Dendritic cell treated with granulocyte-macrophage colony-stimulating factor and Interleukin-4, amounts not matched to agents 40 ng/mL and 50 ng/mL, for 4 days (primary cell): ENCODE data around the gene AOAH.
A peak's percentile ranks its signal among the peaks of the same experiment; 100 is the strongest.

Experiments
- H3K27ac Mint-ChIP-seq: one replicate; pipeline ENCODE4 v1.8.0; 2022; ENCODE audit warnings: mild to moderate bottlenecking, mixed read lengths
- H3K27me3 Mint-ChIP-seq: one replicate; pipeline ENCODE4 v1.8.0; 2022; ENCODE audit warnings: mild to moderate bottlenecking, mixed read lengths
- H3K36me3 Mint-ChIP-seq: one replicate; pipeline ENCODE4 v1.8.0; 2022; ENCODE audit warnings: low read depth, mixed read lengths
- H3K4me1 Mint-ChIP-seq: one replicate; pipeline ENCODE4 v1.8.0; 2022; ENCODE audit warnings: low read depth, mixed read lengths
- H3K4me3 Mint-ChIP-seq: one replicate; pipeline ENCODE4 v1.8.0; 2022; ENCODE audit warnings: mild to moderate bottlenecking, moderate library complexity, mixed read lengths
- H3K9me3 Mint-ChIP-seq: one replicate; pipeline ENCODE4 v1.8.0; 2022; ENCODE audit warnings: mixed read lengths
- intact Hi-C: fragments of 100-400 bp; cut with micrococcal nuclease; formaldehyde crosslinking; loops from one replicate; pipeline ENCODE4 v1.15.0; 2022

AOAH gene

DNA sequence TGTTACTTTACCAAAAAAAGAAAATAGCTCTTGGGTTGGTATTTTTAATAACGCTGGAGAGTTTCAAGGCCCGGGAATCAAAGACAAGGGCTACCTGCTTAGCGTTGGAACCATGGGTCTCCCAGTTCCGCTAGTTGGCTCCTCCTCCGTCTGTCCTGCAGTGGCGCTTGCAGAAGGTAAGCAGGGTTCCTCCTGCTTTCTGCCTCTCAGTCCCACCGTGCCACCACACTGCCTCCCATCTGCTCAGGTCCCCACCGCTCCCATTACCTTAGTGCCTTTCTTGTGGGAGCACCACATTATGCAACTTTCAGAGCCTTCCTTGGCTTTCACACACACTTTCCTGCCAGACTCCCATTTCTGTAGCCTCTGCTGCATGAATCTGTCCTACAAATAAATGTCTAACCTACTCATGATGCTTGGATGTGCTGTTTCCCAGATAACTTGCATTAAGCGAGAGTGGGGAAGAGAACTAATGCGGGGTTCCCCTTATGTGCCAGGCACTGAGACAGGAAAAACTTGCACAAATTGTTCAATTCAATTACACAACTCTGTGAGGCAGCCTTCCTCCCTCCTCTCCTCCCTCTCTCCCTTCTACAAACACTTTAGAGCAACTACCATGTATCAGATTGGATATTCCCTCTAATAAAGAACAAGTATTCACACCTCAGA lies 124.5 kb downstream of the AOAH start:
- Mint-ChIP-seq H3K4me3 (no peak overlapping the region), H3K4me1 (peaks cover 47% of the 10 kb centered on the region), H3K36me3 (peaks cover 84% of the 10 kb centered on the region), H3K9me3 (no peaks in the 10 kb centered on the region), H3K27ac (peak overlapping the region; percentile 42), H3K27me3 (no peaks in the 10 kb centered on the region)
- intact Hi-C loops, result loop anchor here (10.0 kb wide), 1 partner anchor 65 kb away; no protein-coding TSS in a partner anchor

DNA sequence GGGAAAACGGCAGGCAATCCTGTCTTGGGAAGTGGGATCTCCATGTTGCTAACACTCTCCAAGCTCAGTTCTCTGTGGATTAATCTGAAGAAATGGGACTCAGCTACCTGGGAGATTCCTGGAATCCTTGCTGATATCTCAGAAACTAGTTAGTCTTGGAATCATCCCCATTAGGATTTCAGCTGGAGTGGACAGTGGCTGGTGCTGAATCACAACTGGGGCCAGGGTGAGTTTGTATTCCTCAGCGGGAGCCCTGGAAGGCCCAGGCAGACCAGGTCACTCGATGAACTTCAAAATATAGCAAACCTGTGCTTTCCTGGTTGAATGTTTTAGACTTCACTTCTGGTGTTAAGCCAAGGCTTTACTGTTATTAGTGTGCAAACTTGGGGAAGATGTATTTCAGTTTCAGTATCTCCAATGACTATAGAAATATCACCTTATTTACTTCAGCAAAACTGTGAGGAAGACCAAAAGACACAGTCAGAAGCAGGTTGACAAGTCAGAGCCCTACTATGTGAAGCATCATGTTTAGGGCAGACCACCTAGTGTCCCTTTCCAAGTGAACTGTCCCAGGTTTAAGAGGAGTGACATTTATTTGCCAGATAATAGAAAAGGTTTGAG lies 126.1 kb downstream of the AOAH start:
- Mint-ChIP-seq H3K4me3 (no peak overlapping the region), H3K4me1 (peaks cover 48% of the 10 kb centered on the region), H3K27ac (no peak overlapping the region), H3K9me3 (peaks cover 1% of the 10 kb centered on the region), H3K36me3 (peaks cover 91% of the 10 kb centered on the region), H3K27me3 (no peaks in the 10 kb centered on the region)
- intact Hi-C loops, result no loop called here

DNA sequence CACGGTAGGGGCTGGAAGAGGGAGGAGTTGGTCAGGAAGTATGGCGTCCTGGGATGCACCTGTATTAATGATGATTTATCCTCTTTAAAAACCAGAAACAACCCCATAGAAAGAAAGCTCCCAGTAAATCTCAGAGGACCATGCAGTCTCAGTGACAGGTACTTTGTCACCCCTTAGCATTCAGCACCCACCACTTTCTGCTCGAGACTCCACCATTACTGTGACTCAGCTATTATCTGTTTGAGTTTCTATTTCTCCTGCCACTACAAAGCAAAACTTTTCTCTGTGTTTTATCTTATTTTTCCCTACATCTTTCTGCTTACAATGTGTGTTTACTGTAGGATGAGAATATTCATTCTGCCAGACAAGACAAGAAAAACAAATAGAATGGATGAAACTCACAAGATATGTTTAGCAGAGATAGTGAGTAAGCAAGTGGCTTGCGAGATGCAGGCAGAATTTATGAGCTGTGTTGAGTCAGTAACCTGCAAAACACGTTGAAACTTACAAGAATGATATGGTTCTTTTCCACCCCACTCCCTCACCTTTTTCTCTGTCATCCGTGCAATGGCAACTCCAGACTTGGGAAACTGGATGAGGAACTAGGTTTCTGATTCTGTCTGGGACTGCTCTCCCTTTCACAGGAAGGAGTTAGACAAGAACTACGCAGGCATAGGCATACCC lies 127.1 kb downstream of the AOAH start:
- H3K9me3 Mint-ChIP-seq, result peaks cover 9% of the 10 kb centered on the region
- H3K4me1 Mint-ChIP-seq, result peaks cover 44% of the 10 kb centered on the region
- no peaks in the 10 kb centered on the region for H3K27me3 Mint-ChIP-seq
- H3K4me3 Mint-ChIP-seq, result no peak overlapping the region
- intact Hi-C loops, result no loop called here
- H3K27ac Mint-ChIP-seq, result peak overlapping the region; percentile 38
- peaks cover 91% of the 10 kb centered on the region for H3K36me3 Mint-ChIP-seq

DNA sequence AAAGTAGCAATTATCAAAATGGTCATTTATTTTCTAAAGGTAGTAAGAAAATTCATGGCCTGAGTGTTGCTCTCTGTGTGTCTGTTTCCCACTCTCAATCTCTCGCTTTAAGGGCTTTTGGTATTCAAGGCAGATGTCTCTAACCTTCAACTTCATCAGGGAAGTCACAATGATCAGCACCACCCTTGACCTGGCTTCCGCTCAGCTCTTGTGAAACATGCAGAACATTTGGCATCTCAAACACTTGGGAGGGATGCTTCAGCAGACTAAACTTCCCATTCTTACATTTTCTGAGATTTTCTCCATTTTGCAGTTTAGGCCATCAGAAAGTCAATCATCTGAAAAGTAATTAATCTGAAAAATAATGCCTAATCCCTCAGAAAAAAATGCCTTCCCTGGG lies 129.8 kb downstream of the AOAH start:
- H3K4me1 Mint-ChIP-seq, result peaks cover 27% of the 10 kb centered on the region
- peaks cover 21% of the 10 kb centered on the region for H3K9me3 Mint-ChIP-seq
- intact Hi-C loops, result no loop called here
- peaks cover 90% of the 10 kb centered on the region for H3K36me3 Mint-ChIP-seq
- H3K4me3 Mint-ChIP-seq, result no peak overlapping the region
- H3K27ac Mint-ChIP-seq, result no peak overlapping the region
- H3K27me3 Mint-ChIP-seq, result no peaks in the 10 kb centered on the region

DNA sequence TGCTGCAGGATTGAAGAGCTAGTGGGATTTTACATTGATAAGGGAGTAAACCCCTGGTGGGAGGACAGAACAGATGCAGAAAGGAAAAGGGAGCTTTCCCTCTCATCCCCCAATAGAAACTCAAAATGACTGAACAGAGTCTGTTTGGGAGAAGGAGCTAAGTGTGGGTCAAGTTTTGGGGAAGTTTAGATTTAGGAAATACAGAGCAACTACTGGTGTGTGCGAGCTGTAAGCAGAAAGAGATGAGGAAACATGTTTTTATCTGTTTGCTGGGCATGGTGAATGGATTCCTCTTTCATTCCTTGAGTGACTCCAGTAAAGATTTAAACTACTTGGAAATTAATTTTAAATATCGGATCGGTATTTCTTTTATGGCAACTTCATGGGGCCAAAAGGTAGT lies 132.7 kb downstream of the AOAH start:
- H3K27ac Mint-ChIP-seq, result peak overlapping the region; percentile 57
- intact Hi-C loops, result no loop called here
- H3K27me3 Mint-ChIP-seq, result no peaks in the 10 kb centered on the region
- peaks cover 85% of the 10 kb centered on the region for H3K36me3 Mint-ChIP-seq
- peaks cover 27% of the 10 kb centered on the region for H3K4me1 Mint-ChIP-seq
- no peak overlapping the region for H3K4me3 Mint-ChIP-seq
- peaks cover 21% of the 10 kb centered on the region for H3K9me3 Mint-ChIP-seq

DNA sequence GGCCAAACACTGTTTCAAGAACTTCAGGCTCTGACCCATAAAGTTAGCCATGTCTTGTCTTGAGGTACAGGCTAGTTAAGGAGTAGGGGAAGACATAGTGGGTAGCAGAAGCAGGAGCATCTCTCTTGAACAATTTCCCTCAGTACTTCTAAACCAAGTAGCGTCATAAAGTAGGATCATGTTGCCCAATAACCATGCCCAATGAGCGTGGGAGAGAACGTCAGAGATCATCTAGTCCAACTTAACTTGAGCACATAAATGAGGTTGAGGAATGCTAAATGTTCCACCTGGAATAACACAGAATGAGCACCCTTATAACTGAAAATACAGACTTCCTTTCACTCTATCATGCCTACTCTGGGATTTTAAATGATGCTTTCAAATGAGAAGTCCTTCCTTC lies 134.9 kb downstream of the AOAH start:
- H3K27ac Mint-ChIP-seq, result no peak overlapping the region
- peaks cover 36% of the 10 kb centered on the region for H3K4me1 Mint-ChIP-seq

DNA sequence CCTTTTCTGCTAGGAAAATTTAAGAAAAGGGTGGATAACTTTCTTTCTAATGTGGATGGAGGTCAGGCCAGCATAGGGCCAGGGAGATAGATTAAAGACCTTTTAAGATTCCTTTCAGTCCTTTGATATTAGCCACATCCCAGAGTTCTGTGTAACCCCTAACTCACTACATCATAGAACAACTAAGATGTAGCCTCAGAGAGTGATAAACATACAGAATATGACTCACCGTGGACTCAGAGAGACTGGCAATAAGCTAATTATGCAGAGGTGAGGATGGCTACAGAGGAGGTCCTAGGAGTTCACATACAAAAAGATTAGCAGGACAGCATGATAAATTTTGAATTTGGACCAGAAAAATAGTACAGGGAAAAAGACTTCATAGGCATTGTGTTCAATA lies 141.0 kb downstream of the AOAH start:
- Mint-ChIP-seq H3K9me3 (peaks cover 13% of the 10 kb centered on the region), H3K4me1 (peaks cover 12% of the 10 kb centered on the region), H3K27ac (peak overlapping the region; percentile 25), H3K36me3 (peaks cover 89% of the 10 kb centered on the region), H3K4me3 (no peak overlapping the region), H3K27me3 (no peaks in the 10 kb centered on the region)
- intact Hi-C loops, result no loop called here

More for the DNA sequence above, 134.9 kb downstream of the AOAH start:
- intact Hi-C loops, result no loop called here
- Mint-ChIP-seq H3K4me3 (no peak overlapping the region), H3K27me3 (no peaks in the 10 kb centered on the region), H3K36me3 (peaks cover 92% of the 10 kb centered on the region), H3K9me3 (peaks cover 21% of the 10 kb centered on the region)

DNA sequence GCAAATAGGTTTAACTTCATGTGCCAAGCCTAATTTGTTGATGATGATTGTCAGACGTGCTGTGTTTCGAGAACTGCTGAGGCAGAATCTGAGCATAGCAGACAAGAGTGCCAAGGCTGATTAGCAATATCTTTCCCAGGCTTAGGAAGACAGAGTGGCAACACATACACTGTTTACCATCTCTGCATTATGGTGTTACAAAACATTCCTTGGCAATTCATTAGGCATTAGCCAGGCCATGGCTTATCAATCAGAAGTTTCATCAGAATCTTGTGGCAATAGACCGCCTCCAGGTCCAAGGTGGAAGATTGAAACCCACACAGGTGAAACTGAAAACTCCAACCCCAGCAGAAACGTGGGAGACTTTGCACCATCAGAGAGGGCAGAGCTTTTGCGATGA lies 148.5 kb downstream of the AOAH start:
- H3K36me3 Mint-ChIP-seq, result peaks cover 88% of the 10 kb centered on the region
- H3K4me3 Mint-ChIP-seq, result no peak overlapping the region
- no peak overlapping the region for H3K27ac Mint-ChIP-seq
- no peaks in the 10 kb centered on the region for H3K27me3 Mint-ChIP-seq
- intact Hi-C loops, result no loop called here
- peaks cover 18% of the 10 kb centered on the region for H3K4me1 Mint-ChIP-seq
- H3K9me3 Mint-ChIP-seq, result peaks cover 12% of the 10 kb centered on the region

DNA sequence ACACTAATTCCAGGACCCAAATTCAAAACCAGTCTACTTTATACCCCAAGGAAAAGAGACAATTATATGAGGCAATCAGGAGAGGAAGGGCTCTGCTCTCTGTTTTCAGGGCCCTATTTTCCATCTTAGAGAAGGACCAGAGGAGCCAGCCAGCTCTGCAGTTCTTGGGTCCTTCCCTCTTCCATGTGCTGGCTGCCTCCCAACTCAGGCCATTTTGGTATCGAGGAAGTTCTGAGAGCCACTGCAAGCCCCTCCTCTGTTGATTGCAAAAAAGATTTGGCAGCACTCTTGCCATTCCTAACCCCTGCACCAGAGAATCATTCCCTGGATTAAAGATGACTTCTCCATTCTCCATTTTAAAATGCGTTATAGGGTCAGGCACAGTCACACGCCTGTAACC lies 151.2 kb downstream of the AOAH start:
- intact Hi-C loops, result no loop called here
- no peak overlapping the region for H3K27ac Mint-ChIP-seq
- H3K36me3 Mint-ChIP-seq, result peaks cover 75% of the 10 kb centered on the region
- no peaks in the 10 kb centered on the region for H3K9me3 Mint-ChIP-seq
- H3K4me1 Mint-ChIP-seq, result peaks cover 43% of the 10 kb centered on the region
- no peaks in the 10 kb centered on the region for H3K27me3 Mint-ChIP-seq
- no peak overlapping the region for H3K4me3 Mint-ChIP-seq

DNA sequence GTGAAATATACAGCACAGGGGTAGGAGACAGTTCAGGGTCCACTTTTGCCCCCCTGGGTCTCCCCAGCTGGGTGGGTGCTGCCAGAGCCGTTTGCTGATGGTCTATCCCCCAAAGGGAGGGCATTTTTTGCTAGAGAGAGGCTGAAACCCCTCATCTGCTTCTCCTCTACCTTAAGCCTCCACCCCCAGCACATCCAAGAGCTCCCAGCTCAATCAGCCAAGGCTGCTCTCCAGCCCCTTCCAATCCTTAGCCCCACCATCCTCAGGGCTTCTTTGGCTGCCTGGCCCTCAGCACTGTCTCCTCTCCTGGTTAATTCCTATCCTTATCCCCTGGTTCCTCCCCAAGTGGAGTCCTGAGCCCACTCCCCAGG lies 153.1 kb downstream of the AOAH start:
- peaks cover 80% of the 10 kb centered on the region for H3K36me3 Mint-ChIP-seq
- H3K27me3 Mint-ChIP-seq, result no peaks in the 10 kb centered on the region
- H3K27ac Mint-ChIP-seq, result peak overlapping the region; percentile 77
- no peaks in the 10 kb centered on the region for H3K9me3 Mint-ChIP-seq
- H3K4me1 Mint-ChIP-seq, result peaks cover 59% of the 10 kb centered on the region
- no peak overlapping the region for H3K4me3 Mint-ChIP-seq
- intact Hi-C loops, result no loop called here

DNA sequence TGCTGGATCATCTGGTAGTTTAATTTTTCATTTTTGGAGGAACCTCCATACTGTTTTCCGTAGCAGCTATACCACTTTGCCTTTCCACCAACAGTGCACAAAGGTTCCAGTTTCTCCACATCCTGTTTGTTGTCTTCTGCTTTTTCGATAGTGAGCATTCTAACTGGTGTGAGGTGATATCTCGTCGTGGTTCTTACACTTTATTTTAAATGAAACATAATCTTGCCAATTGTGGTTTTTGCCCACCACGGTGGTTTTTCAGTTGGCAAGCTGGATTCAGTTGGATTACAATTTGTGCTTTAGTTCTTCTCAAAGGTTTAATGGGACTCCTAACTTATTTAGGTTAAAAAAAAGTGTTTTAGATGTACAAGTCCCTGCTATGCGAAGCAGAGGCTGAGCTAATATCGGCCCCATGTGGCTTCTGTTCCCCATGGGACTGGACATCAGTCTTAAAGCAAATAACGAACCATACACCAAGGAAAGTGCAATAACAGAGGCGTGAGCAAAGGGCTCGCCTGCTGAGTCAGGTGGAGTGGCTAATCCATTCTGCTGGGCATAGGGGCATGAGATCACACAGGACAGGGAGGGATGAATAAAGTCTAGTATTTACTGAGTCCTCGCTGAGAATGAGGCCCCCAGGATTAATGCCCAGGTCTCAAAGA lies 153.6 kb downstream of the AOAH start:
- Mint-ChIP-seq H3K27me3 (no peaks in the 10 kb centered on the region), H3K27ac (peak overlapping the region; percentile 77), H3K4me1 (peaks cover 64% of the 10 kb centered on the region), H3K9me3 (no peaks in the 10 kb centered on the region), H3K36me3 (peaks cover 79% of the 10 kb centered on the region), H3K4me3 (peak overlapping the region; percentile 30)
- intact Hi-C loops, result no loop called here

DNA sequence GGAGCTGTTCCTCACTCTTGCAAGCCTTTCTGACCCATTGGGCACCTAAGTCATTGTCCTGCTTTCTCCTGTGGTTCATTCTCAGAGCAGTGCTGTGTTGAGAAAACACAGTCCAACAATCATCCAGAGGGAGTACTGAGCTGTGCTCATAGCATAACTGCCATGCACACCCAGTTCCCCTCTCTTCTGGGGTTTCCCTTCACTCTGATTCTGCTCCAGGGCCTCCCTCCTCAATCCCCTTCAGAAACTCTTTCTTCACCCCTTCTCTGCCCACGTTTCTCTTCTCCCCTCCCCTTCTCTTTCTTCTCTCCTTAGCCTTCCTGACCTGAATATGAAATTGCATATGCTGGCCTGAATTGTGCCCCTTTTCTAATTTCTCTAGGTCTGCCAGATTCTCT lies 155.8 kb downstream of the AOAH start:
- Mint-ChIP-seq H3K4me1 (peaks cover 74% of the 10 kb centered on the region), H3K9me3 (no peaks in the 10 kb centered on the region), H3K27me3 (no peaks in the 10 kb centered on the region), H3K27ac (peak overlapping the region; percentile 1), H3K4me3 (no peak overlapping the region), H3K36me3 (peaks cover 66% of the 10 kb centered on the region)
- intact Hi-C loops, result no loop called here

DNA sequence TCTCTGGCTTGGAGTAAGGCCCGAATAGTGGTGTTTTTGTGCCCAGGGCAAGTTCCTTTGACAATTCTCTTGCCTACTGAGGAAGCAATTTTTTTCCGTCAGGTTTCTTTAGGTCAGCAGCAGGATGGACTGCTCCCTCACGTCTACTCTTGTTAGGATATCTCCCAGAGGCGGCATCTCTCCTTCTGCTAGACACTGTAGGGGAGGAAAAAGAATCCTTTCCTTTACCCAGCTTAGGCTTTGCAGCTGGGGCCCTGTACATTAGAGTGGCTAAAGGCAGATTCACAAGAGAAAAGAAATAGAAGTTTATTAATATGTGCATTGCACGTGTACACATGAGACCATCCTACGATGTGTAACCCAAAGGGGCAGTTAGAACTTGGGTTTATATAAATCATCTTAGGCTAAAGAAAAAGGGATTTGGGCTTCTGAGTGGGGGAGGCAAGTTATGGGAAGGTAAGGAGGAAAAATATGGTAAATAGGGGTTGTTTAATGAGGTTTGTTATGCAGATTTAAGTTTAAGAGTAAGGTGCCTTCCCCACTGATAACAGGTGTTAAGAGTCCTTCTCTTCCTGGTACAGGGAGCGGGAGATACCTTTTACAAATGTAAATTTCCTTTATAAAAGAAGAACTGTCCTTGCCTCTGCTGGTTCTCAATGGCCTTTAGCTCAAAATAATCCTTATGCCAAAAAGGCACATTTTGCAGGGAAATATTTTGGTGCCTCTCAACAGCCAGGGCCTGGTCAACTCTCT lies 156.4 kb downstream of the AOAH start:
- intact Hi-C loops, result no loop called here
- no peaks in the 10 kb centered on the region for H3K9me3 Mint-ChIP-seq

More for the DNA sequence above, 156.4 kb downstream of the AOAH start:
- H3K27me3 Mint-ChIP-seq, result no peaks in the 10 kb centered on the region
- H3K27ac Mint-ChIP-seq, result peak overlapping the region; percentile 1
- no peak overlapping the region for H3K4me3 Mint-ChIP-seq
- peaks cover 70% of the 10 kb centered on the region for H3K4me1 Mint-ChIP-seq
- peaks cover 60% of the 10 kb centered on the region for H3K36me3 Mint-ChIP-seq
